Thymus (tissue), 11 donors: ENCODE data around the gene TNRC18. TPM values are rescaled to one million over a fixed set of nuclear protein-coding genes. Genes with fewer than 3 reads are reported as not detected.
"Not testable (repeated sequence)": the region's sequence is repeated elsewhere in the genome, so short reads cannot be mapped to it uniquely, and the experiment has no call there.

ENCODE experiments used
- DNase-seq, 9 donors: peaks; one replicate each; pipeline ENCODE4 v3.0.0-alpha.2; 2013; ENCODE audit warnings: low spot score in 9 of 9, low read depth in 6 of 9, missing footprints in 1 of 9
- H3K27ac ChIP-seq, 2 donors: one replicate each; pipeline ENCODE4 v1.5.1; 2013; ENCODE audit warnings: control low read depth in 1 of 2, low read depth in 1 of 2, low read length in 1 of 2, mild to moderate bottlenecking in 1 of 2, moderate library complexity in 1 of 2
- H3K27me3 ChIP-seq, 2 donors: one replicate each; pipeline ENCODE4 v1.5.1; 2013; ENCODE audit warnings: low read length in 1 of 2; ENCODE audit not compliant: control insufficient read depth in 2 of 2, insufficient read depth in 1 of 2
- H3K36me3 ChIP-seq, 2 donors: one replicate each; pipeline ENCODE4 v1.5.1; 2013; ENCODE audit warnings: low read length in 1 of 2, mild to moderate bottlenecking in 1 of 2, moderate library complexity in 1 of 2; ENCODE audit not compliant: control insufficient read depth in 2 of 2, insufficient read depth in 2 of 2
- H3K4me1 ChIP-seq, 2 donors: one replicate each; pipeline ENCODE4 v1.5.1; 2013; ENCODE audit warnings: low read length in 2 of 2; ENCODE audit not compliant: control insufficient read depth in 2 of 2, insufficient read depth in 2 of 2
- H3K4me3 ChIP-seq, 2 donors: one replicate each; pipeline ENCODE4 v1.5.1; 2013; ENCODE audit warnings: low read length in 2 of 2, control low read depth in 1 of 2, mild to moderate bottlenecking in 1 of 2
- H3K9me3 ChIP-seq, 2 donors: one replicate each; pipeline ENCODE4 v1.5.1; 2013; ENCODE audit warnings: low read length in 1 of 2, mild to moderate bottlenecking in 1 of 2; ENCODE audit not compliant: control insufficient read depth in 2 of 2, insufficient read depth in 1 of 2
- WGBS: extraction: QIAGEN DNeasy Blood & Tissue Kit; methylation state at CpG from one replicate; pipeline ENCODE4 v1.1.7; 2013; 5-methylcytosine and 5-hydroxymethylcytosine counted together
- polyA plus RNA-seq: library from polyadenylated mRNA; stranded (reverse); fragments of 200-250 nt; gene quantifications from one replicate; pipeline ENCODE4 v1.2.3, GENCODE V29; 2013
- total RNA-seq: library from RNA; stranded (reverse); fragments of 120-200 nt; gene quantifications from one replicate; pipeline ENCODE4 v1.2.4, GENCODE V29; 2013
- donor health status: healthy.

Gene TNRC18
- total and polyA plus RNA-seq, 2 donors: 8.5 to 26.2 TPM

- H3K9me3 ChIP-seq: peaks cover 5 to 18% of the 10 kb centered on the region in 2 donors
- H3K4me3 ChIP-seq: no peak overlapping the region
- no peak overlapping the region for H3K27ac ChIP-seq
- no peaks in the 10 kb centered on the region for H3K27me3 ChIP-seq
- over 99% methylated on average over 14 of the region's 14 CpGs for WGBS
- no peak for DNase-seq
- no peaks in the 10 kb centered on the region for H3K4me1 ChIP-seq
- H3K36me3 ChIP-seq: peaks cover 36 to 41% of the 10 kb centered on the region in 2 donors
Observed at GRCh38 chr7:5315761-5316160, 107.9 kb downstream of the TNRC18 start.

- no peak overlapping the region for H3K4me3 ChIP-seq
- H3K27me3 ChIP-seq: no peaks in the 10 kb centered on the region
- no peak overlapping the region for H3K27ac ChIP-seq
- 95% methylated on average over 19 of the region's 19 CpGs for WGBS
- peaks cover 33 to 36% of the 10 kb centered on the region in 2 donors for H3K36me3 ChIP-seq
- H3K4me1 ChIP-seq: no peaks in the 10 kb centered on the region
- peaks cover 3 to 16% of the 10 kb centered on the region in 2 donors for H3K9me3 ChIP-seq
- DNase-seq: no peak
Observed at GRCh38 chr7:5314864-5315263, 108.8 kb downstream of the TNRC18 start.

GRCh38 chr7:5313076-5313885 lies 110.4 kb downstream of the TNRC18 start:
- not testable (repeated sequence) for H3K27ac ChIP-seq, H3K27me3 ChIP-seq, H3K4me1 ChIP-seq, H3K9me3 ChIP-seq, DNase-seq, H3K4me3 ChIP-seq
- WGBS: 95% methylated on average over 48 of the region's 48 CpGs
- peaks cover 26 to 36% of the 10 kb centered on the region in 2 donors for H3K36me3 ChIP-seq

- H3K4me3 ChIP-seq, H3K4me1 ChIP-seq, DNase-seq, H3K27me3 ChIP-seq, H3K9me3 ChIP-seq, H3K27ac ChIP-seq: not testable (repeated sequence)
- WGBS: 98% methylated on average over 39 of the region's 46 CpGs
- H3K36me3 ChIP-seq: peaks cover 32 to 42% of the 10 kb centered on the region in 2 donors
Observed at GRCh38 chr7:5312276-5313070, 111.2 kb downstream of the TNRC18 start.

- no peaks in the 10 kb centered on the region for H3K9me3 ChIP-seq
- H3K4me3 ChIP-seq: no peak overlapping the region
- WGBS: 93% methylated on average over 16 of the region's 16 CpGs
- no peak overlapping the region for H3K27ac ChIP-seq
- H3K27me3 ChIP-seq: no peaks in the 10 kb centered on the region
- no peaks in the 10 kb centered on the region for H3K4me1 ChIP-seq
- no peak for DNase-seq
- peaks cover 34 to 43% of the 10 kb centered on the region in 2 donors for H3K36me3 ChIP-seq
Observed at GRCh38 chr7:5310822-5311405, 112.7 kb downstream of the TNRC18 start.

GRCh38 chr7:5309146-5309545 lies 114.5 kb downstream of the TNRC18 start:
- 98% methylated on average over 25 of the region's 25 CpGs for WGBS
- no peak overlapping the region for H3K4me3 ChIP-seq
- H3K36me3 ChIP-seq: peaks cover 22 to 29% of the 10 kb centered on the region in 2 donors
- H3K4me1 ChIP-seq: no peaks in the 10 kb centered on the region
- DNase-seq: no peak
- no peak overlapping the region for H3K27ac ChIP-seq
- no peaks in the 10 kb centered on the region for H3K27me3 ChIP-seq
- no peaks in the 10 kb centered on the region for H3K9me3 ChIP-seq

- WGBS: 98% methylated on average over 39 of the region's 39 CpGs
- H3K27me3 ChIP-seq, H3K4me1 ChIP-seq, H3K9me3 ChIP-seq, DNase-seq, H3K27ac ChIP-seq, H3K4me3 ChIP-seq: not testable (repeated sequence)
- peaks cover 20 to 23% of the 10 kb centered on the region in 2 donors for H3K36me3 ChIP-seq
Observed at GRCh38 chr7:5307221-5308142, 116.2 kb downstream of the TNRC18 start.

- H3K9me3 ChIP-seq, H3K4me3 ChIP-seq, DNase-seq, H3K27me3 ChIP-seq, H3K27ac ChIP-seq, H3K4me1 ChIP-seq: not testable (repeated sequence)
- H3K36me3 ChIP-seq: peaks cover 10 to 18% of the 10 kb centered on the region in 2 donors
- 97% methylated on average over 9 of the region's 9 CpGs for WGBS
Observed at GRCh38 chr7:5305050-5305449, 118.6 kb downstream of the TNRC18 start.
